Common myeloid progenitor, CD34-positive (primary cell): Measurements from ENCODE around the gene BCHE.

Experiments used
- CTCF ChIA-PET: fragments of 350-600 bp; sonication (Branson Sonifier 250); formaldehyde crosslinking; loops from one replicate; lab custom pipeline; 2021; ENCODE audit warnings: antibody characterized with exemption; lab: Charles Lee
- POLR2A ChIA-PET: fragments of 350-600 bp; sonication (Branson Sonifier 250); formaldehyde crosslinking; loops from one replicate; lab custom pipeline; 2021; ENCODE audit warnings: antibody characterized with exemption; lab: Charles Lee
- DNase-seq, 3 donors: peaks; one replicate each; pipeline versions ENCODE4 v3.0.0 to v3.0.0-alpha.2; 2013
- H3K27ac ChIP-seq, 2 experiments: 1 replicate in 1 of 2; 2 replicates in 1 of 2; pipeline ENCODE4 v1.7.0; 2013; ENCODE audit warnings: inconsistent platforms in 2 of 2, low read length in 2 of 2, mild to moderate bottlenecking in 2 of 2, low read depth in 1 of 2, moderate library complexity in 1 of 2; ENCODE audit not compliant: severe bottlenecking in 2 of 2, insufficient read depth in 1 of 2, poor library complexity in 1 of 2
- H3K27me3 ChIP-seq, 5 experiments: replicated peaks in 2 of 5; 1 replicate in 3 of 5; 2 replicates in 2 of 5; pipeline versions ENCODE4 v1.6.1 to v1.7.0; 2013; ENCODE audit warnings: low read length in 4 of 5, mild to moderate bottlenecking in 2 of 5, moderate library complexity in 2 of 5, inconsistent platforms in 1 of 5; ENCODE audit not compliant: insufficient read depth in 5 of 5, control insufficient read depth in 4 of 5
- H3K36me3 ChIP-seq, 4 experiments: 1 replicate in 2 of 4; 2 replicates in 2 of 4; pipeline versions ENCODE4 v1.6.1 to v1.7.0; 2013; ENCODE audit warnings: low read length in 3 of 4, control low read depth in 1 of 4, mild to moderate bottlenecking in 1 of 4; ENCODE audit not compliant: control insufficient read depth in 4 of 4, insufficient read depth in 4 of 4
- H3K4me1 ChIP-seq, 4 experiments: 1 replicate in 3 of 4; 2 replicates in 1 of 4; pipeline versions ENCODE4 v1.6.1 to v1.7.1; 2013; ENCODE audit warnings: low read length in 3 of 4, mild to moderate bottlenecking in 3 of 4, control low read depth in 1 of 4, inconsistent platforms in 1 of 4, moderate library complexity in 1 of 4; ENCODE audit not compliant: control insufficient read depth in 4 of 4, insufficient read depth in 4 of 4; ENCODE audit errors: control extremely low read depth in 1 of 4
- H3K4me3 ChIP-seq, 7 experiments: 1 replicate in 4 of 7; 2 replicates in 3 of 7; pipeline versions ENCODE4 v1.5.1 to v1.7.0; 2013; ENCODE audit warnings: mild to moderate bottlenecking in 7 of 7, low read length in 6 of 7, moderate library complexity in 6 of 7, inconsistent platforms in 2 of 7, low read depth in 2 of 7, control low read depth in 1 of 7; ENCODE audit not compliant: insufficient read depth in 4 of 7, control insufficient read depth in 1 of 7; ENCODE audit errors: extremely low read depth in 1 of 7
- H3K9me3 ChIP-seq, 5 experiments: 1 replicate in 4 of 5; 2 replicates in 1 of 5; pipeline versions ENCODE4 v1.6.1 to v1.7.1; 2013; ENCODE audit warnings: low read length in 4 of 5, mild to moderate bottlenecking in 2 of 5, inconsistent platforms in 1 of 5, low read depth in 1 of 5, moderate library complexity in 1 of 5; ENCODE audit not compliant: control insufficient read depth in 4 of 5, insufficient read depth in 2 of 5; ENCODE audit errors: control extremely low read depth in 1 of 5
- WGBS: methylation state at CpG from one replicate; pipeline ENCODE4 v1.1.5; 2013; ENCODE audit not compliant: insufficient coverage; 5-methylcytosine and 5-hydroxymethylcytosine counted together

Gene BCHE

GRCh38 chr3:165874663-165875489 is 37.7 kb upstream of the BCHE start:
- H3K27me3 ChIP-seq: no peaks in the 10 kb centered on the region
- H3K9me3 ChIP-seq: no peaks in the 10 kb centered on the region
- ChIA-PET POLR2A (no interaction called here), CTCF (interaction anchor here (1.4 kb wide), 1 partner anchor 20 kb away, joined by 3 read pairs; no protein-coding TSS in a partner anchor)
- no peak overlapping the region for H3K4me3 ChIP-seq
- DNase-seq: no peak
- WGBS: 95% methylated on average over 15 of the region's 18 CpGs
- H3K4me1 ChIP-seq: no peaks in the 10 kb centered on the region
- no peak overlapping the region for H3K27ac ChIP-seq
- H3K36me3 ChIP-seq: no peaks in the 10 kb centered on the region

GRCh38 chr3:165868088-165868487 is 30.9 kb upstream of the BCHE start:
- WGBS: 100% methylated on average over 3 of the region's 5 CpGs
- Histone ChIP-seq H3K4me3 (no peak overlapping the region), H3K27me3 (no peaks in the 10 kb centered on the region), H3K36me3 (no peaks in the 10 kb centered on the region), H3K4me1 (no peaks in the 10 kb centered on the region), H3K9me3 (no peaks in the 10 kb centered on the region), H3K27ac (no peak overlapping the region)
- no peak for DNase-seq
- CTCF ChIA-PET: no interaction called here
- POLR2A ChIA-PET: no interaction called here

DNA sequence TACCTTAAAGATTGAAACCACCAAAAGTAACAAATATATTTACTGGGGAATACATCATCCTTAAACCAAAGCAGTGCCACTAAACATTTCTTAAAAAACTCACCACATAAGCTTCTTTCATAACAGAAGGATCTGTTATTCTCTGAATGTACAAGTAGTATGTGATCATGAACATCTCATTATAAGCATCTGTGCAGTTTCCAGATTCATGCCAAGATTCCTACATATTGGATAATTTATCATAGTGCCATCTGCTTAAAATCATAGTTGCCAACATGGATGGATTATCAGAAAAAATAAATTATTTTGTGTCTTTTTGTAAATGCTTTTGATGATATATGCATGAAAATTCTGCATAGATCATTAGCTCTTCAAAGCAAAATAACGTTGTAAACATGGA is 21.8 kb upstream of the BCHE start:
- no peak overlapping the region for H3K4me3 ChIP-seq
- CTCF ChIA-PET: no interaction called here

GRCh38 chr3:165855581-165855980 is 18.4 kb upstream of the BCHE start:
- H3K36me3 ChIP-seq: no peaks in the 10 kb centered on the region
- H3K27ac ChIP-seq: no peak overlapping the region
- DNase-seq: peak; percentile 3 to 53 (median 36)
- H3K9me3 ChIP-seq: no peaks in the 10 kb centered on the region
- no peak overlapping the region for H3K4me3 ChIP-seq
- no peaks in the 10 kb centered on the region for H3K27me3 ChIP-seq
- no peaks in the 10 kb centered on the region for H3K4me1 ChIP-seq
- ChIA-PET CTCF (interaction anchor here (0.9 to 2.2 kb wide), 5 partner anchors 10 to 1173 kb away, joined by 3 to 5 read pairs (median 3); partner anchors contain the start of gene BCHE), POLR2A (no interaction called here)

More for the DNA sequence above, 21.8 kb upstream of the BCHE start:
- Histone ChIP-seq H3K36me3 (no peaks in the 10 kb centered on the region), H3K9me3 (no peaks in the 10 kb centered on the region), H3K4me1 (no peaks in the 10 kb centered on the region), H3K27me3 (no peaks in the 10 kb centered on the region), H3K27ac (no peak overlapping the region)
- POLR2A ChIA-PET: no interaction called here
- no CpG with 5 or more reads among the region's 1 CpG for WGBS
- no peak for DNase-seq

DNA sequence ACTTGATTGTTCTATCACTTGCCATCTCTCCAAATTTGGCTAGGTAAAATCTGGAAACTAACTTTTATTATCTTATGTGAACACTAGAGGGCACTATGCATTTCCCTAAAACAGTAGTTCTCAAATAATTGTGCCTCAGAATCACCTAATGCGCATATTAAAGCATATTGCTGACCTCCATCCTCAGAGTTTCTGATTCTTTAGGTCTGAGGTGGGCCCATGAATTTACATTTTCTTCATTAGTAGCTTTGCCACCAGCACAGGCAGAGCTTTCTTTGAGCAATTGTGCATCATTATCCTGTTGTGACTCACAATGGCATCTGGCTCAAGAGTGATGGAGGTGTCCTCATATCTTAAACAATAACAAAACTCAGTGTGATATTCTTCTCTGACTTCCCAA is 17.5 kb upstream of the BCHE start:
- no peaks in the 10 kb centered on the region for H3K9me3 ChIP-seq
- peak; percentile 5 to 42 (median 32) for DNase-seq
- H3K36me3 ChIP-seq: no peaks in the 10 kb centered on the region
- H3K4me1 ChIP-seq: no peaks in the 10 kb centered on the region
- ChIA-PET CTCF (interaction anchor here (0.6 to 2.2 kb wide), 6 partner anchors 9 to 1497 kb away, joined by 3 to 6 read pairs (median 4); partner anchors contain the start of gene BCHE), POLR2A (no interaction called here)
- no peak overlapping the region for H3K27ac ChIP-seq
- WGBS: 91% methylated on average over 1 of the region's 1 CpG
- no peaks in the 10 kb centered on the region for H3K27me3 ChIP-seq
- no peak overlapping the region for H3K4me3 ChIP-seq

DNA sequence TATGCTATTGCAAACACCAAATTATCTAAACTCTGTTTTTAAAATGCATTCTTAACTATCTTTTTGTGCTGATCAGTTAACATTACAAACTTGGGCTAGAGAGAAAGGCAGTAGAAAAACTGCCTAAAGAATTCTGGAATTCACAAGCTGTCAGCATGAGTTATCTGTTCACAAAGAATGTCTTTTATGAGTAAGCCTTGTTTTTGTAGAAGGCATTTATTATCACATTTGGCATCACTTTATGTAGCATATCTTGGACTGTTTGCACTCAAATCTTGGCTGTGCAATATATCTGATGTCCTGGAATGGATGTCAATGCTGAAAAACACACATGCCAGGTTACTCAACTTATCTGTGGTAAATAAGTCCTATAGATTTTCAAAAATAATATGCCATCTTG is 15.5 kb upstream of the BCHE start:
- H3K27ac ChIP-seq: no peak overlapping the region
- POLR2A ChIA-PET: no interaction called here
- no peak overlapping the region for H3K4me3 ChIP-seq
- no peaks in the 10 kb centered on the region for H3K4me1 ChIP-seq
- no peaks in the 10 kb centered on the region for H3K36me3 ChIP-seq
- no peaks in the 10 kb centered on the region for H3K27me3 ChIP-seq
- DNase-seq: no peak
- no peaks in the 10 kb centered on the region for H3K9me3 ChIP-seq
- CTCF ChIA-PET: interaction anchor here (1.6 to 1.9 kb wide), 2 partner anchors 11 to 1499 kb away, joined by 3 to 6 read pairs; no protein-coding TSS in a partner anchor

- Histone ChIP-seq H3K36me3 (no peaks in the 10 kb centered on the region), H3K4me3 (no peak overlapping the region), H3K4me1 (no peaks in the 10 kb centered on the region), H3K27me3 (no peaks in the 10 kb centered on the region), H3K27ac (no peak overlapping the region), H3K9me3 (no peaks in the 10 kb centered on the region)
- CTCF ChIA-PET: interaction anchor here (1.6 kb wide), 1 partner anchor 12 kb away, joined by 3 read pairs; no protein-coding TSS in a partner anchor
- 100% methylated on average over 2 of the region's 2 CpGs for WGBS
- POLR2A ChIA-PET: no interaction called here
- no peak for DNase-seq
These were observed 15.0 kb upstream of the BCHE start for GRCh38 chr3:165852191-165852590.
